ENCODE results near the gene RGS1. TPM values are rescaled to one million over a fixed set of nuclear protein-coding genes. Genes with fewer than 3 reads are reported as not detected.

RGS1 gene
- total RNA-seq, 1 experiment from 2014 or later, result not detected

- CTCF ChIA-PET, result no interaction called here
Observed at GRCh38 chr1:192564099-192564498, 11.5 kb upstream of the RGS1 start.

GRCh38 chr1:192565946-192566345, 9.6 kb upstream of the RGS1 start:
- Histone ChIP-seq H3K9me3 (ENCODE audit: insufficient read depth, low read depth) (no peaks in the 10 kb centered on the region), H3K27ac (no peak overlapping the region), H3K27me3 (ENCODE audit: insufficient read depth, low read depth) (no peaks in the 10 kb centered on the region), H3K4me3 (no peak overlapping the region), H4K20me1 (ENCODE audit: insufficient read depth) (no peaks in the 10 kb centered on the region), H3K4me2 (no peak overlapping the region), H3K9me2 (ENCODE audit: insufficient read depth) (no peaks in the 10 kb centered on the region), H3K36me3 (ENCODE audit: low read depth) (no peaks in the 10 kb centered on the region), H3K4me1 (replicated peaks; ENCODE audit: insufficient read depth) (no peaks in the 10 kb centered on the region), H2AFZ (no peak overlapping the region), H3F3A (ENCODE audit: insufficient read depth, low read depth) (no peaks in the 10 kb centered on the region), H3K79me2 (ENCODE audit: low read depth) (no peaks in the 10 kb centered on the region)
- DNase-seq, result no peak
- BruUV-seq (replicated peaks), result no TSS peak
- TF ChIP-seq CTCF (conservative IDR thresholded peaks at IDR 0.05), result no peak
- TF ChIP-seq EZH2 (IDR thresholded peaks at IDR 0.05; ENCODE audit: low read depth), result no peak
- ChIA-PET CTCF (no interaction called here), POLR2A (ENCODE audit: unreplicated experiment) (no interaction called here)
- intact Hi-C loops (cut with micrococcal nuclease; ENCODE audit: unreplicated experiment), result no loop called here

More at GRCh38 chr1:192564099-192564498, 11.5 kb upstream of the RGS1 start:
- no peaks in the 10 kb centered on the region for H4K20me1 ChIP-seq (ENCODE audit: insufficient read depth)
- no peaks in the 10 kb centered on the region for H3K36me3 ChIP-seq (ENCODE audit: low read depth)
- no peak overlapping the region for H2AFZ ChIP-seq
- no peaks in the 10 kb centered on the region for H3K9me2 ChIP-seq (ENCODE audit: insufficient read depth)
- H3K4me3 ChIP-seq, result no peak overlapping the region
- BruUV-seq (replicated peaks), result no TSS peak
- H3K4me2 ChIP-seq, result no peak overlapping the region
- peaks cover 8% of the 10 kb centered on the region; the same call in 1 of the 2 replicates for H3F3A ChIP-seq (ENCODE audit: insufficient read depth, low read depth)
- no peaks in the 10 kb centered on the region for H3K27me3 ChIP-seq (ENCODE audit: insufficient read depth, low read depth)
- no peaks in the 10 kb centered on the region for H3K9me3 ChIP-seq (ENCODE audit: insufficient read depth, low read depth)
- POLR2A ChIA-PET (ENCODE audit: unreplicated experiment), result no interaction called here
- intact Hi-C loops (cut with micrococcal nuclease; ENCODE audit: unreplicated experiment), result no loop called here
- H3K4me1 ChIP-seq (replicated peaks; ENCODE audit: insufficient read depth), result peaks cover 13% of the 10 kb centered on the region
- no peak overlapping the region for H3K27ac ChIP-seq
- DNase-seq, result no peak
- H3K79me2 ChIP-seq (ENCODE audit: low read depth), result no peaks in the 10 kb centered on the region
- TF ChIP-seq CTCF (conservative IDR thresholded peaks at IDR 0.05) (no peak), EZH2 (IDR thresholded peaks at IDR 0.05; ENCODE audit: low read depth) (no peak)

DNA sequence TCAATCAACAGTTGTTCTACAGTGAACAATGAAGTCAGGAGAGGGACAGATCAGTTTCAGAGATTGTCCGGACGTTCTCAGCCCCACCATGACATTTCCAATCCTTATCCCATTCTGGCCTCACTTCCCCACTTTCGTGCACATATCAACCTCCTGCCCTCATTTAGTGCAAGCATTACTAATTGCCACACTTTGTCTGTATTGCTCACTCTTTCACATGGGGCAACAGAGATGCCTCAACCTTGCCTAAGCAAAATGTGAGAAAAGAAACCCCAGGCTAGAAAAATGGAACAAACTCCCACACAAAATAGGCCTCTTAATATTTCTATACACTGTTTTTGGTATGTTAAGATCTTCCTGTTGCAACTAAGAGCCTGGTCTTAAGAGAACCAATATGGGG, 8.9 kb upstream of the RGS1 start:
- no peaks in the 10 kb centered on the region for H3K79me2 ChIP-seq (ENCODE audit: low read depth)
- H3F3A ChIP-seq (ENCODE audit: insufficient read depth, low read depth), result no peaks in the 10 kb centered on the region
- no peak overlapping the region for H2AFZ ChIP-seq
- TF ChIP-seq CTCF (conservative IDR thresholded peaks at IDR 0.05) (no peak), EZH2 (IDR thresholded peaks at IDR 0.05; ENCODE audit: low read depth) (no peak)
- H4K20me1 ChIP-seq (ENCODE audit: insufficient read depth), result no peaks in the 10 kb centered on the region
- ChIA-PET POLR2A (ENCODE audit: unreplicated experiment) (no interaction called here), CTCF (no interaction called here)
- intact Hi-C loops (cut with micrococcal nuclease; ENCODE audit: unreplicated experiment), result no loop called here
- no peaks in the 10 kb centered on the region for H3K36me3 ChIP-seq (ENCODE audit: low read depth)
- H3K4me3 ChIP-seq, result no peak overlapping the region
- no peak for DNase-seq
- no peaks in the 10 kb centered on the region for H3K4me1 ChIP-seq (replicated peaks; ENCODE audit: insufficient read depth)
- no peaks in the 10 kb centered on the region for H3K9me2 ChIP-seq (ENCODE audit: insufficient read depth)
- no peak overlapping the region for H3K27ac ChIP-seq
- no peaks in the 10 kb centered on the region for H3K9me3 ChIP-seq (ENCODE audit: insufficient read depth, low read depth)
- no TSS peak for BruUV-seq (replicated peaks)
- H3K27me3 ChIP-seq (ENCODE audit: insufficient read depth, low read depth), result no peaks in the 10 kb centered on the region
- H3K4me2 ChIP-seq, result no peak overlapping the region

All from PC-9 (cell line).